HepG2 (cell line): Measurements from ENCODE around the gene PLA2G2E. TPM values are rescaled to one million over a fixed set of nuclear protein-coding genes. Genes with fewer than 3 reads are reported as not detected.

Source experiments
- CREB1 ChIP-seq, 2 experiments: fragments of 450-650 bp in 1 of 2; IDR thresholded peaks; 2 replicates each; pipeline ENCODE4 v1.6.1; 2016 to 2017; ENCODE audit warnings: control low read depth in 1 of 2, mild to moderate bottlenecking in 1 of 2, missing compliant biosample characterization in 1 of 2, missing genetic modification characterization in 1 of 2
- ETV5 ChIP-seq: IDR thresholded peaks from 2 replicates; pipeline ENCODE4 v1.6.1; 2018; ENCODE audit warnings: missing biosample characterization, missing genetic modification reagents, inconsistent platforms, borderline replicate concordance
- HHEX ChIP-seq: IDR thresholded peaks from 2 replicates; pipeline ENCODE4 v1.6.1; 2016; ENCODE audit warnings: control low read depth
- HNF4A ChIP-seq: sonication (generic); formaldehyde crosslinking; IDR thresholded peaks from 2 replicates; pipeline ENCODE4 v1.4.0; 2020; ENCODE audit warnings: missing genetic modification reagents
- KMT2A ChIP-seq: sonication (generic); formaldehyde crosslinking; IDR thresholded peaks from 2 replicates; pipeline ENCODE4 v1.4.0; 2020; ENCODE audit warnings: missing genetic modification reagents
- MEIS2 ChIP-seq: sonication (generic); formaldehyde crosslinking; IDR thresholded peaks from 2 replicates; pipeline ENCODE4 v1.9.0; 2021; ENCODE audit warnings: mild to moderate bottlenecking, missing genetic modification reagents
- RARA ChIP-seq: IDR thresholded peaks from 2 replicates; pipeline ENCODE4 v1.6.1; 2016; ENCODE audit warnings: missing genetic modification reagents, missing compliant biosample characterization
- RELA ChIP-seq: sonication (generic); formaldehyde crosslinking; IDR thresholded peaks from 2 replicates; pipeline ENCODE4 v1.4.0; 2020; ENCODE audit warnings: missing genetic modification reagents
- RFX5 ChIP-seq: IDR thresholded peaks from 2 replicates; pipeline ENCODE4 v1.6.1; 2011; ENCODE audit warnings: low read depth, low read length, improper control_type of control experiment
- ZBTB42 ChIP-seq: sonication (generic); formaldehyde crosslinking; IDR thresholded peaks from 2 replicates; pipeline ENCODE4 v1.5.0; 2020; ENCODE audit warnings: mild to moderate bottlenecking, missing genetic modification reagents
- ZFP82 ChIP-seq: sonication (generic); formaldehyde crosslinking; IDR thresholded peaks from 2 replicates; pipeline ENCODE4 v1.5.1; 2020; ENCODE audit warnings: mild to moderate bottlenecking, missing genetic modification reagents, borderline replicate concordance
- ZNF501 ChIP-seq: sonication (generic); formaldehyde crosslinking; IDR thresholded peaks from 2 replicates; pipeline ENCODE4 v1.5.1; 2020; ENCODE audit warnings: mild to moderate bottlenecking, moderate library complexity, missing genetic modification reagents
- ZNF652 ChIP-seq: IDR thresholded peaks from 2 replicates; pipeline ENCODE4 v1.6.1; 2016; ENCODE audit warnings: low read depth, borderline replicate concordance
- polyA plus RNA-seq, 8 experiments: library from polyadenylated mRNA; depleted of rRNA in 3 of 8; stranded (reverse) in 7 of 8; unstranded in 1 of 8; fragments of >200 nt; fragmentation: Illumina TruSeq in 4 of 8; extraction: Trizol in 4 of 8; gene quantifications; 2 replicates each; pipeline versions ENCODE4 v1.2.1 to v1.2.3, GENCODE V29; 2011 to 2016; ENCODE audit warnings: low read depth in 4 of 8, missing spikeins in 1 of 8, mixed read lengths in 1 of 8; ENCODE audit not compliant: insufficient read depth in 1 of 8
- total RNA-seq, 5 experiments: library from RNA; depleted of rRNA; stranded (reverse); fragments of >200 nt; fragmentation: Illumina TruSeq; extraction: Trizol; gene quantifications; 2 replicates each; pipeline ENCODE4 v1.2.3, GENCODE V29; 2016; ENCODE audit warnings: low read depth in 1 of 5
- TF ChIP-seq, protein P1 (sequence below): sonication (generic); formaldehyde crosslinking; IDR thresholded peaks from 2 replicates; pipeline ENCODE4 v1.5.1; 2020; ENCODE audit warnings: mild to moderate bottlenecking, missing genetic modification reagents, borderline replicate concordance
- TF ChIP-seq, protein P2 (sequence below): sonication (generic); formaldehyde crosslinking; IDR thresholded peaks from 2 replicates; pipeline ENCODE4 v1.5.1; 2020; ENCODE audit warnings: mild to moderate bottlenecking, missing genetic modification reagents, moderate library complexity
- TF ChIP-seq, protein P3 (sequence below): sonication (generic); formaldehyde crosslinking; IDR thresholded peaks from 2 replicates; pipeline ENCODE4 v1.5.0; 2020; ENCODE audit warnings: missing genetic modification reagents, mild to moderate bottlenecking, borderline replicate concordance
- TF ChIP-seq, protein P4 (sequence below): IDR thresholded peaks from 2 replicates; pipeline ENCODE4 v1.6.1; 2016; ENCODE audit warnings: low read depth, borderline replicate concordance
- TF ChIP-seq, protein P5 (sequence below): sonication (generic); formaldehyde crosslinking; IDR thresholded peaks from 2 replicates; pipeline ENCODE4 v1.5.1; 2020; ENCODE audit warnings: mild to moderate bottlenecking, missing genetic modification reagents, moderate library complexity

Gene PLA2G2E
- total and polyA plus RNA-seq, 2 of the 13 experiments (the other 11 are each of a cell fraction or from before 2014, with no cell fraction given): not detected

DNA sequence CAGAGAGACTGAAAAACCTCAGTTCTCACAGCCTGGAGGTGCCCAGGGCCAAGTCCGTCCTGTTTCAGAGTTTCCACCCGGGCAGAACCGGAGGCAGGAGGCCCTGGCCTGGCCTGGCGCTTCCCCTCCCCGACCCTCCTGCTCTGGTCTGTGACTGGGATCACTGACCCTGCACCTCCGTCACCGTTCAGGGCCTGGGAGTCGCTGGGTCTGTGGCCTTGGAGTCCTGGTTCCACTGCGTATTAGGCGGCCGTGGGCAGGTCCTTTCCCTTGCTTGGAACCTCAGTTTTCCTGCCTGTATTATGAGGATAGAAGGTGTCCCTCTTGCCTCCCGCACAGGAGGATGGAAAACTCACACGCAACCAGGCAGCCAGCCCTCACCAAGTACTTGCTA is 533 bp upstream of the PLA2G2E start (continued):
- TF ChIP-seq, protein P1, sequence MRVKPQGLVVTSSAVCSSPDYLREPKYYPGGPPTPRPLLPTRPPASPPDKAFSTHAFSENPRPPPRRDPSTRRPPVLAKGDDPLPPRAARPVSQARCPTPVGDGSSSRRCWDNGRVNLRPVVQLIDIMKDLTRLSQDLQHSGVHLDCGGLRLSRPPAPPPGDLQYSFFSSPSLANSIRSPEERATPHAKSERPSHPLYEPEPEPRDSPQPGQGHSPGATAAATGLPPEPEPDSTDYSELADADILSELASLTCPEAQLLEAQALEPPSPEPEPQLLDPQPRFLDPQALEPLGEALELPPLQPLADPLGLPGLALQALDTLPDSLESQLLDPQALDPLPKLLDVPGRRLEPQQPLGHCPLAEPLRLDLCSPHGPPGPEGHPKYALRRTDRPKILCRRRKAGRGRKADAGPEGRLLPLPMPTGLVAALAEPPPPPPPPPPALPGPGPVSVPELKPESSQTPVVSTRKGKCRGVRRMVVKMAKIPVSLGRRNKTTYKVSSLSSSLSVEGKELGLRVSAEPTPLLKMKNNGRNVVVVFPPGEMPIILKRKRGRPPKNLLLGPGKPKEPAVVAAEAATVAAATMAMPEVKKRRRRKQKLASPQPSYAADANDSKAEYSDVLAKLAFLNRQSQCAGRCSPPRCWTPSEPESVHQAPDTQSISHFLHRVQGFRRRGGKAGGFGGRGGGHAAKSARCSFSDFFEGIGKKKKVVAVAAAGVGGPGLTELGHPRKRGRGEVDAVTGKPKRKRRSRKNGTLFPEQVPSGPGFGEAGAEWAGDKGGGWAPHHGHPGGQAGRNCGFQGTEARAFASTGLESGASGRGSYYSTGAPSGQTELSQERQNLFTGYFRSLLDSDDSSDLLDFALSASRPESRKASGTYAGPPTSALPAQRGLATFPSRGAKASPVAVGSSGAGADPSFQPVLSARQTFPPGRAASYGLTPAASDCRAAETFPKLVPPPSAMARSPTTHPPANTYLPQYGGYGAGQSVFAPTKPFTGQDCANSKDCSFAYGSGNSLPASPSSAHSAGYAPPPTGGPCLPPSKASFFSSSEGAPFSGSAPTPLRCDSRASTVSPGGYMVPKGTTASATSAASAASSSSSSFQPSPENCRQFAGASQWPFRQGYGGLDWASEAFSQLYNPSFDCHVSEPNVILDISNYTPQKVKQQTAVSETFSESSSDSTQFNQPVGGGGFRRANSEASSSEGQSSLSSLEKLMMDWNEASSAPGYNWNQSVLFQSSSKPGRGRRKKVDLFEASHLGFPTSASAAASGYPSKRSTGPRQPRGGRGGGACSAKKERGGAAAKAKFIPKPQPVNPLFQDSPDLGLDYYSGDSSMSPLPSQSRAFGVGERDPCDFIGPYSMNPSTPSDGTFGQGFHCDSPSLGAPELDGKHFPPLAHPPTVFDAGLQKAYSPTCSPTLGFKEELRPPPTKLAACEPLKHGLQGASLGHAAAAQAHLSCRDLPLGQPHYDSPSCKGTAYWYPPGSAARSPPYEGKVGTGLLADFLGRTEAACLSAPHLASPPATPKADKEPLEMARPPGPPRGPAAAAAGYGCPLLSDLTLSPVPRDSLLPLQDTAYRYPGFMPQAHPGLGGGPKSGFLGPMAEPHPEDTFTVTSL (CRISPR knock-in tag): 0 out of 2 replicates have a peak, but pooled peaks have one; percentile 45
- TF ChIP-seq, protein P2, sequence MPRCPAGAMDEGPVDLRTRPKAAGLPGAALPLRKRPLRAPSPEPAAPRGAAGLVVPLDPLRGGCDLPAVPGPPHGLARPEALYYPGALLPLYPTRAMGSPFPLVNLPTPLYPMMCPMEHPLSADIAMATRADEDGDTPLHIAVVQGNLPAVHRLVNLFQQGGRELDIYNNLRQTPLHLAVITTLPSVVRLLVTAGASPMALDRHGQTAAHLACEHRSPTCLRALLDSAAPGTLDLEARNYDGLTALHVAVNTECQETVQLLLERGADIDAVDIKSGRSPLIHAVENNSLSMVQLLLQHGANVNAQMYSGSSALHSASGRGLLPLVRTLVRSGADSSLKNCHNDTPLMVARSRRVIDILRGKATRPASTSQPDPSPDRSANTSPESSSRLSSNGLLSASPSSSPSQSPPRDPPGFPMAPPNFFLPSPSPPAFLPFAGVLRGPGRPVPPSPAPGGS (CRISPR knock-in tag): 0 out of 2 replicates have a peak, but pooled peaks have one; percentile 39
- TF ChIP-seq ZNF501 (CRISPR knock-in tag): peak; percentile 31; the same call in 1 of the 2 replicates
- peak; percentile 50 for TF ChIP-seq HNF4A (CRISPR knock-in tag)
- TF ChIP-seq ZFP82 (CRISPR knock-in tag): 0 out of 2 replicates have a peak, but pooled peaks have one; percentile 18
- TF ChIP-seq, protein P3, sequence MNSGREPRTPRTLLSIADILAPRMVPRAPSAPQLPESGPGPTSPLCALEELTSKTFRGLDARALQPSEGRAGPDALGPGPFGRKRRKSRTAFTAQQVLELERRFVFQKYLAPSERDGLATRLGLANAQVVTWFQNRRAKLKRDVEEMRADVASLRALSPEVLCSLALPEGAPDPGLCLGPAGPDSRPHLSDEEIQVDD (CRISPR knock-in tag): no peak
- no peak for TF ChIP-seq KMT2A (CRISPR knock-in tag)
- TF ChIP-seq ZBTB42 (CRISPR knock-in tag): no peak
- no peak for TF ChIP-seq RFX5
- no peak for TF ChIP-seq CREB1 (IDR thresholded peaks at IDR 0.05)
- TF ChIP-seq CREB1 (CRISPR knock-in tag; IDR thresholded peaks at IDR 0.05): no peak
- TF ChIP-seq, protein P4, sequence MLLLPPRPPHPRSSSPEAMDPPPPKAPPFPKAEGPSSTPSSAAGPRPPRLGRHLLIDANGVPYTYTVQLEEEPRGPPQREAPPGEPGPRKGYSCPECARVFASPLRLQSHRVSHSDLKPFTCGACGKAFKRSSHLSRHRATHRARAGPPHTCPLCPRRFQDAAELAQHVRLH (CRISPR knock-in tag): no peak
- no peak for TF ChIP-seq RELA (CRISPR knock-in tag)
- TF ChIP-seq, protein P5, sequence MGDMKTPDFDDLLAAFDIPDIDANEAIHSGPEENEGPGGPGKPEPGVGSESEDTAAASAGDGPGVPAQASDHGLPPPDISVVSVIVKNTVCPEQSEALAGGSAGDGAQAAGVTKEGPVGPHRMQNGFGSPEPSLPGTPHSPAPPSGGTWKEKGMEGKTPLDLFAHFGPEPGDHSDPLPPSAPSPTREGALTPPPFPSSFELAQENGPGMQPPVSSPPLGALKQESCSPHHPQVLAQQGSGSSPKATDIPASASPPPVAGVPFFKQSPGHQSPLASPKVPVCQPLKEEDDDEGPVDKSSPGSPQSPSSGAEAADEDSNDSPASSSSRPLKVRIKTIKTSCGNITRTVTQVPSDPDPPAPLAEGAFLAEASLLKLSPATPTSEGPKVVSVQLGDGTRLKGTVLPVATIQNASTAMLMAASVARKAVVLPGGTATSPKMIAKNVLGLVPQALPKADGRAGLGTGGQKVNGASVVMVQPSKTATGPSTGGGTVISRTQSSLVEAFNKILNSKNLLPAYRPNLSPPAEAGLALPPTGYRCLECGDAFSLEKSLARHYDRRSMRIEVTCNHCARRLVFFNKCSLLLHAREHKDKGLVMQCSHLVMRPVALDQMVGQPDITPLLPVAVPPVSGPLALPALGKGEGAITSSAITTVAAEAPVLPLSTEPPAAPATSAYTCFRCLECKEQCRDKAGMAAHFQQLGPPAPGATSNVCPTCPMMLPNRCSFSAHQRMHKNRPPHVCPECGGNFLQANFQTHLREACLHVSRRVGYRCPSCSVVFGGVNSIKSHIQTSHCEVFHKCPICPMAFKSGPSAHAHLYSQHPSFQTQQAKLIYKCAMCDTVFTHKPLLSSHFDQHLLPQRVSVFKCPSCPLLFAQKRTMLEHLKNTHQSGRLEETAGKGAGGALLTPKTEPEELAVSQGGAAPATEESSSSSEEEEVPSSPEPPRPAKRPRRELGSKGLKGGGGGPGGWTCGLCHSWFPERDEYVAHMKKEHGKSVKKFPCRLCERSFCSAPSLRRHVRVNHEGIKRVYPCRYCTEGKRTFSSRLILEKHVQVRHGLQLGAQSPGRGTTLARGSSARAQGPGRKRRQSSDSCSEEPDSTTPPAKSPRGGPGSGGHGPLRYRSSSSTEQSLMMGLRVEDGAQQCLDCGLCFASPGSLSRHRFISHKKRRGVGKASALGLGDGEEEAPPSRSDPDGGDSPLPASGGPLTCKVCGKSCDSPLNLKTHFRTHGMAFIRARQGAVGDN (CRISPR knock-in tag): peak; percentile 76
- TF ChIP-seq MEIS2 (CRISPR knock-in tag): 0 out of 2 replicates have a peak, but pooled peaks have one; percentile 35
- no peak for TF ChIP-seq ZNF652
- TF ChIP-seq ETV5 (CRISPR knock-in tag): 0 out of 2 replicates have a peak, but pooled peaks have one; percentile 9
- TF ChIP-seq HHEX (CRISPR knock-in tag): no peak
- TF ChIP-seq RARA (CRISPR knock-in tag): peak; percentile 62
